RKO (cell line): Measurements from ENCODE around the gene CFDP1.

Experiments used
- DNase-seq: peaks from one replicate; pipeline ENCODE4 v3.0.0-alpha.2; 2016; ENCODE audit warnings: low spot score

CFDP1 gene

GRCh38 chr16:75319513-75320411 lies 113.5 kb downstream of the CFDP1 start:
- DNase-seq = no peak

DNA sequence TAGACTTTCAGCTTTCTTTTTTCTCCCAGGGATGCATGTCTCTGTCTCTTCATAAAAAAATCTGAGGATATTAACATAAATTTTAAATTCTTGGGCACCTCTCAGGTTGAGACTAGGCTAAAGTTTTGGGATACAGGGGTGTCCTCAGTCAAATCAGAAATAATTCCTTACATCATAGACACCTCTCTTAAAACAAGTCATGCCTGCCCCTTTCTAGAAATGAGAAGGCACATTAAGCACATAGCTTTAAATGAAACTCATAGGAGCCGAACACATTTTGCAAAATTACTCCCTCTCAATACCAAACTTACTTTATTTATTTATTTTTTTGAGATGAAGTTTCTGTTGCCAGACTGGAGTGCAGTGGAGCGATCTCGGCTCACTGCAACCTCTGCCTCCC lies 114.6 kb downstream of the CFDP1 start:
- DNase-seq = no peak

GRCh38 chr16:75317532-75317931 lies 115.8 kb downstream of the CFDP1 start:
- DNase-seq = no peak

- DNase-seq = no peak
These were observed 116.2 kb downstream of the CFDP1 start for GRCh38 chr16:75317101-75317522.

GRCh38 chr16:75315539-75316306 lies 117.6 kb downstream of the CFDP1 start:
- DNase-seq = no peak

- DNase-seq = no peak
These were observed 120.4 kb downstream of the CFDP1 start for GRCh38 chr16:75312875-75313274.

- no peak for DNase-seq
These were observed 121.8 kb downstream of the CFDP1 start for GRCh38 chr16:75311383-75311938.

GRCh38 chr16:75310541-75310940 lies 122.8 kb downstream of the CFDP1 start:
- no peak for DNase-seq

- no peak for DNase-seq
These were observed 123.3 kb downstream of the CFDP1 start for GRCh38 chr16:75309899-75310430.

GRCh38 chr16:75309156-75309555 lies 124.1 kb downstream of the CFDP1 start:
- DNase-seq = no peak

- no peak for DNase-seq
These were observed 125.3 kb downstream of the CFDP1 start for GRCh38 chr16:75308011-75308410.

- DNase-seq = no peak
These were observed 125.8 kb downstream of the CFDP1 start for GRCh38 chr16:75307506-75307905.

DNA sequence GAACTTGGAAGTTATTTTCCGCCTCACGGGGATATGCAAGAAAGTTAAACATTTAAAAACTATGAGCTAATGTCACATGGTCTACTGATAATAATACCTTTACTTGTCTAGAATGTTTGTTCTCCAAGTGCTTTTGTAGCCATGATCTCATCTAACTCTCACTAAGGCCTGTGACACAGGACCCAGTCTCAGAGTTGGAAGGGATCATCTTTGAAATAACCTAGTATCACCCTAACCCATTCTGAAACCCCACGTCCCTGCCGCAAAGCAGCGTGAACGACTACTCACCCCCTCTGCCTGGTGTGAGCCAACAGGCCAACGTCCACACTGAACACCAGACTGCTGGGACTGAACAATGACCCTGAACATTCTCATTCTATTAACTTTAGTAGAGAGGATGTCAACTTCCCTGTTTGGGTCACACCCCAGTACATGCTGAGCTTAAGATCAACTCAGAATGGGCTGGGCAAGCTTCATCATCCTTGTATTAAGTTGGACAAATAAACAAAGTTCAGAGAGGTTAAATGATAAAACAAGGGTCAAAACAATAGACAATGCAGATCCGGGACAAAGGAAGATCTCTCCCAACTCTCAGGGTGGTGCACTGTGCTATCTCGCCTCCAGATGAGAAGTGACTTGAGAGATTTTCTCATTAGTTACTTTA lies 127.1 kb downstream of the CFDP1 start:
- DNase-seq = no peak

DNA sequence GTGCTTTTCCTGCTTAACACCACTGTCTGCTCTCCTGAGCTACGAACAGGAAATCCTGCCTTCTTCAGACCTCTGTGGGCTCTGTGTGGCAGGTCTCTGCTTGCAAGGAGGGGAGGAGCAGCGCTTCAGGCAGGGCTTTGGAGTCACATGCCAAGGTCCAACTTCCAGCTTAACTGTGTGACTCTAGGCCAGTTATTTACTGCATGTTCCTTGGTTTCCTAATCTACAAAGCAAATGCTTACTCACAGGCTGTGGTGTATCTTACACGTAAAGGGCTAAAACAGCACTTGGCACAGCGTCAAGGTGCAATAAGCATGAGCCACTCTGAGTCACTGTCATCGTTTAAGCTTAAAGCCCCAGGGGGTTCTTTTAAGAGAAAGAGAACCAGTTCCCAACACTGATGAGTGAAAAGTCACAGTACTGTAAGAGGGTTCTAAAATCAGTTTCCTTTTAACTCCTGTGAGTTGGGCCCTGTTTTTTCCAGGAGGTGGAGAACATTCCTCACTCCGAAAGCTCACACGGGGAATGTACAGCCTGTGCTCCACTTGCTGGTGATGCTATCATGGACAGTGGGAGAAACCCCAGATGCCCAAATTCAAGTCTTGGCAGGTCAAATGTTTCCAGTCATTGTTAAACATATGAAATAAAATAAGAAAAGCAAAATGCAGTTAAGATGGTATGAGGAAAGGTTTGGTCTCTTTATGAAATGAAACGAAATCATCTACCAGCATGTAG lies 127.8 kb downstream of the CFDP1 start:
- DNase-seq = peak; percentile 100

DNA sequence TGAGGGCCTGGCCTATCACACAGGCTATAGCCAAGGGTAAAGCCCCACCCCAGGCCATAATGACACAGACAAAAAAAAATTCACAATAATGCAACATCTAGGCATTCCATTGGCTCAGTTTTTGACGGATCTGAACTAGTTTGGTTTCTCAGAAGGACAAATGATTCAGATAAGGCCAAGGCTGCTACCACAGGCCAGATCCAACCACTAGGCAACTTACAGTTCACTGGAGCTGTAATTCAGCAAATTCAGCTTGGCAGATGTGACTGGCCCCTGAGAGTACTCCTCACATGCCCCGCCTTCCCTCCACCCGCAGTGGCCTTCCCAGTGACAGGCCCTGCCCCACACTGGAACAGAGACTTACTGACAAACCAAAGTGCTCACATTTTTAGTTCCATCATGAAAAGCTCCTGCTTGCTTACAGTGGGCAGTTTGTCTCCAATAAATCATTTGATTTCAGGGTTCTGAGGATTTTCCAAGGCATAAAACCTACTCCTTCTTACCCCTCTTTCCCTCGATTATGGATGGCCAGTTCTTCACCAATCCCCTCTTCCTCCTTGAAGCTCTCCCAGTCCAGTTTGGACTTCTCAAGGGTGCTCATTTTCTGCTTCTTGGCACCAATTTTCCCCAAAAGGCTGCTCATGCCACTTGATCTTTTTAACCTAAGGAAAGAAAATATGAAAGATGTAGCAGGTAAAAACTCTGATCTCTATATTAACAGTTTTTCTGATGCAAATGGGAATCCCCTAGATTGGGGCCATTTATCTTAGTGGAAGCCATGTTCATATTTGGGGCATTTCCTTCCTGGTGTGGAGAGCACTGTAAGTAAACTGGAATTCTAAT lies 128.6 kb downstream of the CFDP1 start:
- DNase-seq = no peak

- no peak for DNase-seq
These were observed 131.5 kb downstream of the CFDP1 start for GRCh38 chr16:75301804-75302203.

GRCh38 chr16:75298267-75298666 lies 135.0 kb downstream of the CFDP1 start:
- no peak for DNase-seq

DNA sequence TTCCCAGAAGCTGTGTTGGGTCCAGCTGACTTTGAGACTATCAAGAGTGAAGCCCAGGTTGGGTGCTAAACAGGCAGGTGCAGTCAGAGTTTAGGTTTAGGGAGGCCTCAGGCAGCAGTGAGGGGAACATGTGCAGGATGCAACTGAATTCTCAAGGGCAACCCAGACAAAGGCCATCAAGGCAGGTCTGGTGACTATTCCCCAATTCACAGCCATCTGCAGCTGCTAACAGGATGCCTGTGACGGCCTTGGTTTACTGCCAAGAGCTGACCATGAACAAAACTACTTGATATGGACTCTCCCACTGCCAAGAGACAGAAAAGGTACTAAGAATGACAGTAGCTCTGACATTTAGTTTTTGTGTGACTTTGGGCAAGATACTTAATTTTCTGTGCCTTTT lies 136.7 kb downstream of the CFDP1 start:
- no peak for DNase-seq

DNA sequence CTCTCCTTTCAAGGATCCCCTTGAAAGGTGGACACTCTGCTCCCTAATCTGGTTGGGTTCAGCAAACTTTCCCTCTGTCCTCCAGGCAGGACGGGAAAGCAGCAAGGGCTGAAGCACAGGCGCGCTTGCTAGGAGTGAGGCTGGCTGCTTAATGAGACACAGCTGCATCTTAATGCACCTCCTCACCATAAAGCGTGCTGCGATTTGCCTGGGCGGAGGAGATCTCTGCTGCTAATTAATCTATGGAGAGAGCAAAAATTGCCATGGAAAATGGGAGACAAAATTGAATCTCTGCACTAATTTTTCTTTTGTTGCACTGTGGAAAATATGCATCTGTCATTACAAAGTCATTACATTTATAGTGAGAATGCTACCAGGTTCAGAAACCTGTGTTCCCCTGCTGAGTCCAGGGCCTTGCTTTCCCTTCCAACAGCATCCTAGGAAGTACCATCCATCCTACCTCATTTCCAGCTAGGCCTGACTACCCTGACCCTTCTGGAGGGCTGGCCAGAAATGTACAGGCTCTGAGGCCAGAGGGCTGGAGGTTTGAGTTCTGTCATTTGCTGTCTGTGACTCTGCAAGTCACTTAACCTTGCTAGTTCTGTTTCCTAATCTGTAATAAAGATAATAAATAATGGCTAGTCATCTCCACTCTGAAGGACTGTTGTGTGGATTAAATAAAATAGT lies 138.4 kb downstream of the CFDP1 start:
- no peak for DNase-seq

DNA sequence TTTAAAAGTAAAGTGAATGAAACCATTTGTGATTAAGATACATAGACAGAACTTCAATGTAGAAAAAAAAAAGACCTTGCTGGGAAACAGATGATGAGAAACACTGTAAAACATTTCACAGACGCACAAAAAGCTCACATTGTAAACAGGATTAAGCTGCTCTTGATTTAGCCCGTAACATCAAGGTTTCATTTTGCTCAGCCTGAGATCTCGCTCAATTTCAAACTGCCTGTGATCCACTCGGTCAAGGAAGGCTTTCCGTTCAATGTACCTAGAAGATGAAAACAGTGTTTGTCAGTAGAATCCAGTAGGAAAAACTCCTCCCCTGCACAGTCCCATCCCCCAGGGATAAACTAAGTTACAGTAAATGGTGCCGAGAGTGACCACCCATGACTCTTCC lies 139.5 kb downstream of the CFDP1 start:
- DNase-seq = no peak
